ENCODE results near the gene IL17REL. TPM values are rescaled to one million over a fixed set of nuclear protein-coding genes. Genes with fewer than 3 reads are reported as not detected.

IL17REL gene
- not detected in 2 replicates for total RNA-seq

GRCh38 chr22:50012211-50013181, at the start of gene IL17REL:
Gene IL17REL (minus strand): TSS chr22:50012765. CDS start chr22:50012646, 119 bp downstream.
- DNase-seq (ENCODE audit: extremely low read depth, low read depth, low spot score) = no peak

DNA sequence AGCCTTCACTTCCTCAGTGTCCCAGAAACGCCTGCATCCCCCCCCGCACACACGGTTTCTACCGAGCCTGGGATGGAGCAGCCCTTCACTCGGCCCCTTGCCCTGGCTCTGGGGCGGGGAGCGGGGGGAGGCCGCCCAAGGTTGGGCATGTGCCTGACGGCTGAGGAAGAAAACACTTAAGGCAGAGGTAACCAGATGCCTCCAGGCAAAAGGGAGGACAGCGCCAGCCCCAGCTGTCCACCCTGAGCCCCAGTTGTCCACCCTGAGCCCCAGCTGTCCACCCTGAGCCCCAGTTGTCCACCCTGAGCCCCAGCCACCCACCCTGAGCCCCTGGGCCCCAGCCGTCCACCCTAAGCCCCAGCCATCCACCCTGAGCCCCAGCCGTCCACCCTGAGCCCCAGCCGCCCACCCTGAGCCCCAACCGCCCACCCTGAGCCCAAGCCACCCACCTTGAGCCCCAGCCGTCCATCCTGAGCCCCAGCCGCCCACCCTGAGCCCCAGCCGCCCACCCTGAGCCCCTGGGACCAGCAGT, 49.3 kb upstream of the IL17REL start:
- DNase-seq (ENCODE audit: extremely low read depth, low read depth, low spot score) = no peak

DNA sequence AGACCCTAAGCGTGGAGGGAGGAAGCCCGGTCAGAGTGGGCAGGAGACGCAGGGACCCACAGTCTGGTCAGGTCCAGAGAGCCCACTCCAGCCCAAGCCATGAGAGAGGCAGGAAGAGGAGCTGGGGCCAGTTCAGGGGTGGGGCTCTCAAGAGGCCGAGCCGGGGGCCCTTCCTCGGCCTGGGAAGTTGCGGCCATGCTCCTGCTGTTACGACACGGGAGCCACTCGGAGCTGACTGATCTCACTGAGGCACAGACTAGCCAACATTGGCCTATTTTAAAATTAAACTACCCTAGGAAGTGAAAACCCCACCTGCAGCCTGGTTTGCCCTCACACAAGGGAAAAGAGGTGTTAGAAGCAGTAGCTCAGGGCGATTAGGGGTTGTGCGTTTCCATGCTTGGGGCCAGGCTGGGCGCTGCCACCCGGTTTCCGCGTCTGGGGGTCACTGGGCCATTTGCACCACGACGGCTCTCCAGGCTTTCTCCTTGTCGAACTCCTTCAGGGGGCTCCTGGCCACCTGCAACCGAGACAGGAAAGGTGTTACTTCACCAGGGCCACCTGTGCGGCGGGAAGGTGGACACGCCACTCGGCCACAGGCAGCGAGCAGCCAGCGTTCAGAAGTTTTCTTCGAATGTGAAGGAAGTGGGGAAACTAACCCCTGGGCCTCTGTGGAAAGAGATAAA, 48.7 kb upstream of the IL17REL start:
- no peak for DNase-seq (ENCODE audit: extremely low read depth, low read depth, low spot score)

DNA sequence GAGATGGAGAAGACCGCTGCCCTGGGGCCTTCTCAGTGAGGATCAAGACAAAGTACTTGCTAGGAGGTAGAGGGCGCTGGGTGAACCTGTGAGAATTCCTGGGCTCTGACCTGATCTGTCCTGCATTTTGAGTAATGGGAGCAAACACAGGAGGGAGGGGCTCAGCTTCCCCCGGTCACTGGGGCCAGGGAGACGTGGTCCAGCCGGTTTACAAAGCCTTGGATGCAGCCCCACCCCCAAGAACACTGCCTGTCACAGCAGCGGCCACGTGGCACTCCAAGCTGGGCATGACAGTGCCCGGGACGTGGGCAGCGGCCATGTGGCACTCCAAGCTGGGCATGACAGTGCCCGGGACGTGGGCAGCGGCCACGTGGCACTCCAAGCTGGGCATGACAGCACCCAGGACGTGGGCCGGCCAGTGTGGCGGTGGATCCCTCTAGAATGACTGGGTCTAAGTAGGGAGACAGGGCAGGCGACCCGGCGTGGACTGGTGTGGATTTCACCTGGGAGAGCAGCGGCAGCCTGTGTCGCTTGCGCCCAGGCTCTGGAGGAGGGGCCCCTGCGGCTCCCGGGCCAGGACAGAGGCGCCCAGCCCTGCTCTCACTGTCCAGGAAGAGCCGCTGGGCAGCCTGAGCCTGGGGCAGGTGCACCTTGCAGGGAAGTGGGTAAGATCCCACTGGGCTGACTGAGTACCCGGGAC, 48.0 kb upstream of the IL17REL start:
- DNase-seq (ENCODE audit: extremely low read depth, low read depth, low spot score) = no peak

GRCh38 chr22:50059881-50060262, 47.3 kb upstream of the IL17REL start:
- DNase-seq (ENCODE audit: extremely low read depth, low read depth, low spot score) = no peak

DNA sequence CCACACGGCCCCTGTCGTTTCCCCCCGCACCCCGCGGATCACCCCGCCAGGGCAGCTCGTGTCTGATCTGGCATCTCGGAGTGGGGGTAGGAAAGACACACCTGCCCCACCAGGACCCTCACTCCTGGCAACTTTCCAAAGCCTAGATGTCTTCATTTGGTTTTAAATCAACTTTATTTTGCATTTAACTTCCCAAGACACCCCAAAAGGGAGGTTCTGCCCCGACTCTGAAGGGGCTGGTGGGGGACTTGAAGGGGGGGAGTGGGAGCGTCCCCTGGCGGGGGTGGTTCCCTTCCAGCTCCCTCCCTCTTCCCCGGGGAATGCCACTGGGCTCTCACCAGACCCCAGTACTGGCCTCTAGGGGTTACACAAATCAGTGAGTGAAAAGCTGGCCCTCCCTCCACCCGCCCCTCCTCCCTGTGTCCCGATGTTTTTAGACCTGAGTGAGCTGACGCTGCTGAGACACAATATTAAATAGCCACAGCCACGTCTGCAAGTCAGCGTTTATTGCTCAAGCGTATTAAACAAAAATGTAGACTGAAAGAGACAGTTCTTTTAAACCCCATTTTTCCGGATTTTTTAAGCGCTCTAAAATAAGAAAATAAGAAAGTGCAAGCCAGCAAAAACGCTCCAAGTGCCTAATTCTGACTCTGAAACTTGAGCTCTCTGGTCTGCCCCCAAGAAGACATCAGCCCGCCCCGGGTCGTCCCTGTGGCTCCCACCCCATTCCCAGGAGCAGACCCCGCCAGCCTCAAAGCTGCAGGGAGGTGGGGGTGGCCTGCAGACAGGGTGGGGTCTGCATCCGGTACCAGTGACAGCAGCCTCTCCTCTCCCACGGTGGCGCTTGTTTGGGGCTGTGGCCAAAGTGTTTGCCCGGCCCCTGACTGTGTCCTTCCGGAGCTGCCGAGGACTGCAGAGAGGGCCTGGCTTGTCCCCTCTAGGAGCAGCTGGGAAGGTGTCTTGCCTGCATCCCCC, 46.6 kb upstream of the IL17REL start:
- DNase-seq (ENCODE audit: extremely low read depth, low read depth, low spot score) = no peak

DNA sequence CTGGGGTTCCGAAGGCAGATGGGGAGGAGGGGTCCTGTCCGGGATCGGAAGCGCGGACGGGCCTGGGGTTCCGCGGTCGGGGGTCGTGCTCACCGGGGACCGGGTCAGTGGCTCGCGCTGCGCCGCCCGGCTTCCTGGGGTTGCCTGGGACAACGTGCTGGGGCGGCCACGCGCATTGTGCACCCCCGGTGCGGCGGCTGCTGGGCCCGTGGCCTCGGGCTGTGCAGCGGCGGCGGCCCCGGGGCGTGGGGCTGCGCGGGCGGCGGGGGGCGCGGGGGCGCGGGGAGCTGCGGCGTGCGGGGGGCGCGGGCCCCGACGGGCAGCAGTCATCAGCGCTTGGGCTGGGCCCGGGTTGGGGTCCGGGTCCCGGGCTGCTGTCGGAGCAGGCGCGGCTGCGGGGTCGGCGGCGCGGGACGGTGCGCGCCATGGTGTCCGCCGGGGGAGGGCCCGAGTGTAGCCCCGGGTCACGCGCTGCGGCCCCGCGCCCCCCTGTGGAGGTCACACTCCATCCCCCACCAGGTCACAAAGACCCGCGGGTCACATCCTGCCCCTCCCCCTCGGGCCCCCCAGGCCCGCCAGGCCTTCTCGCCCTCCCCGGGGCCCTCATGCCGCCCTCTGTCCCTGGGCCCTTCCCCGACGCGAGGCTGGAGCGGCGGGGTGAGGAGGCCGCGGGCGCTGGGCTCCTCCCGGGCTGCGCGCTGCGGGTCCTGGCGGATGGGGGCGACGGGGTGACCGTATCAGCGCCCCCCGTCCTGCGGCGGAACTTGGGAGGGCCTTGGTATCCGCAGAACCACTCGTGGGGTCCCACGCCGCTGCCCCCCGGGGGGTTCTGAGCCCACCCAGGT, 45.7 kb upstream of the IL17REL start, which contains the start of gene TTLL8:
Gene TTLL8, minus strand, starts transcription at position 238 of the 845 bp plus-strand sequence.
- DNase-seq (ENCODE audit: extremely low read depth, low read depth, low spot score) = no peak

DNA sequence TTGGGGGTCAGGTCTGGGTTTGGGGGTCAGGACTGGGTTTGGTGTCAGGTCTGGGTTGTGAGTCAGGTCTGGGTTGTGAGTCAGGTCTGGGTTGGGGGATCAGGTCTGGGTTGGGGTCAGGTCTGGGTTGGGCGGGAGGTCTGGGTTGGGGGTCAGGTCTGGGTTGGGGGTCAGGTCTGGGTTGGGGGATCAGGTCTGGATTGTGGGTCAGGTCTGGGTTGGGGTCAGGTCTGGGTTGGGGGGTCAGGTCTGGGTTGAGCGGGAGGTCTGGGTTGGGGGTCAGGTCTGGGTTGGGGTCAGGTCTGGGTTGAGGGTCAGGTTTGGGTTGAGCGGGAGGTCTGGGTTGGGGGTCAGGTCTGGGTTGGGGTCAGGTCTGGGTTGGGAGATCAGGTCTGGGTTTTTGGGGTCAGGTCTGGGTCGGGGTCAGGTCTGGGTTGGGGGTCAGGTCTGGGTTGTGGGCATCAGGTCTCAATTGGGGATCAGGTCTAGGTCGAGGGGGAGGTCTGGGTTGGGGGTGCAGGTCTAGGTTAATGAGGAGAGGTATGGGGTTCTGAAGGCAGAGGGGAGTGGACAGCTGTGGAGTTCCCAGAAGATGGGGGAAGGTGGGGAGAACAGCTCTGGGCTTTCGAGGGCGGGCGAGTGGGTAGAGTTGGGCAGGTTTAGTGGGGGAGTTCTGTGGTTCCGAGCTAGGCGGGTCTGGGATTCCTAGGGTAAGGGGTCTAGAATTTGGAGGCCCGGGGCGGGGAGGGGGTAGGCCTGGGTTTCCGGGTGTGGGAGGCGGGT, 44.9 kb upstream of the IL17REL start:
- no peak for DNase-seq (ENCODE audit: extremely low read depth, low read depth, low spot score)

DNA sequence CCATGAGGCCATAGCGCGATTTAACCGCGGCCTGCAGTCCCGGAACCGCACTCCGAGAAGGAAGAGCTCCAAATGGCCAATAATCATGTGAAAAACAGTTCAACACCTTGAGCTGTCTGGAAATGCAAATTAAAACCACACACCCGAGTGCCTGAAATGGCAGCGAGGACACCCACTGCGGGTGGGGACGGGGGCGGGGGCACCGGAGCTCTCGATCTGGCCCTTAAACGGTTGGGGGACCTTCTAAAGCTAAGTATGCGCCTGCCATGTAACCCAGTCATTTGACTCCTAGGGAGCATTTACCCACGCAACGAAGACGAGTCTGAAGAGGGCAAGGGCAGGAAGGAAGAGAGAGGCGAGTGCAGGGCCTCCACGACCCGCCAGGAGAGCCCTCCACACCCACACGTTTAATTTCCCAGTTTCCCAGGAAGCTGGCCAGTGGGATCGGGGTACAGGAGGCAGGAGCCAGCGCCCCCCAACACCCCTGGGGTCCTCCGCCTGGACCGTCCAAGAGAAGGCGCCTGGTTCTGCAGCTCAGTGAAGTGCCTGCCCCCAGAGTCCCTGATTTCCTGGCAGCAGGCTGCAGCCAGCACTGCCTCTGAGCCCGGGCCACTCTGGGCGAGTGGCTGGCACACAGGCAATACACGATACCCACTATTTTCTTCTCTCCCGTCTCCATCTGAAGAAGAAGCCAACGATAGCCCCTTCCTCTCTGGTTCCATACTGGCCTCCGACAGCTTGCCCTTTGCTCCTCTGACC, 43.8 kb upstream of the IL17REL start:
- no peak for DNase-seq (ENCODE audit: extremely low read depth, low read depth, low spot score)

- no peak for DNase-seq (ENCODE audit: extremely low read depth, low read depth, low spot score)
Measured at GRCh38 chr22:50053861-50054260, 41.3 kb upstream of the IL17REL start.

- no peak for DNase-seq (ENCODE audit: extremely low read depth, low read depth, low spot score)
Measured at GRCh38 chr22:50051930-50052329, 39.4 kb upstream of the IL17REL start.

DNA sequence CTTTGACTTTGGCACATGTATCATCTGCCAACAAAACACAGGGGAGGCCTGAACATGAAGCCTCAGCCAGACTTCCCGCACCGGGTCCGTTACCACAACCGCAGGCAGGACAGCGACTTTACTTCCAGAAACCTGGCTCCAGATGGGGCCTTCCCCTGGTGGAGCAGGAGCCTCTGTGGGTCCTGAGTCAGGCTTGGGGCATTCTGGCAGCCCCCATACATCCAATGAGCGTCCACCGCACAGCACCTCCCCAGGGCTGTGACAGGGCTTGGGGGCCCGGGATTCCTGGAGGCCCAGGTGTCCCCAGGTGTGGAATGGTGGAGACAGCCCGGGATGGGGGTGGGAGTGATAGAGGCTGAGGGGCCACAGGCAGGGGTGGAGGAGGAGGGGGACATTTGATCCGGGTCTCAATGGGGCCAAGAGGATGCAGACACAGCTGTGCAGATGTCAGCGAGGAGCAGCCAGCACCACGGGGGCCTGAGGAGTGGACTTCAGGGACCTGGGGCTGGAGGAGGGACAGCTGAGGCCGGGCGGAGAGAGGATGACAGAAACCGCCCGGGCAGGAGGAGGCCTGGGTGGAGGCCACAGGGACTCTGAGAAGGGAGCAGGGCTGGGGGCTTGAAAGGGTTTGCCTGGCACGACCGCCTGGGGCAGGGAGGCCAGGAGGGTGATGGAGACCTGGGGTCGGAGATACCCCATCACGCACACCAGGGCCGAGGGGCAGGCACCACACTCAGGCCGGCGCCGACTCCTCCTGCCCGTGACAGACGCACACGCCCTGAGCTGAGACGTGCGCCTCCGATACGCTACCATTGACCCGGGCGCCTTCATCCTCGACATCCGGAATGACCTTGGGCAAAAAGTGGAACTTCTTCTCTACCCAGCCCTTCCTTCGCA, 37.0 kb upstream of the IL17REL start:
- no peak for DNase-seq (ENCODE audit: extremely low read depth, low read depth, low spot score)

DNA sequence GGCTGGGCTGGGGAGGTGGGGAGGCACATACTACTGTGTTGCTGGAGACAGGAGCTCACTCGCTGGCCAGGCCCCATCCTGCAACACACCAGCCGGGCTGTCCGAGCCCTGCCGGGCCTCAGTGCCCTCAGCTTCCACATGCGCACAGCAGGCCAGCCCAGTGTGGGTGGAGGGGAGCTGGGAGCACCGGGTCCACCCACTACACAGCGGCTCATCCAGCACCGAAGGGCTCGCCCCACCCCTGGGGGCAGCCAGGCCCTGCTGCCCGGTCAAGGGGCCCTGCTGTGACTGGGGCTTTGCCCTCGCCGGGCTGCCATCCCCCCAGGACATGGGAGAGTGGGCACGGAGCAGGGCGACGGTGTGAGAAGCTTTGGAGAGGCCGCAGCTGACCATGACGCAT, 36.3 kb upstream of the IL17REL start:
- DNase-seq (ENCODE audit: extremely low read depth, low read depth, low spot score) = no peak

DNA sequence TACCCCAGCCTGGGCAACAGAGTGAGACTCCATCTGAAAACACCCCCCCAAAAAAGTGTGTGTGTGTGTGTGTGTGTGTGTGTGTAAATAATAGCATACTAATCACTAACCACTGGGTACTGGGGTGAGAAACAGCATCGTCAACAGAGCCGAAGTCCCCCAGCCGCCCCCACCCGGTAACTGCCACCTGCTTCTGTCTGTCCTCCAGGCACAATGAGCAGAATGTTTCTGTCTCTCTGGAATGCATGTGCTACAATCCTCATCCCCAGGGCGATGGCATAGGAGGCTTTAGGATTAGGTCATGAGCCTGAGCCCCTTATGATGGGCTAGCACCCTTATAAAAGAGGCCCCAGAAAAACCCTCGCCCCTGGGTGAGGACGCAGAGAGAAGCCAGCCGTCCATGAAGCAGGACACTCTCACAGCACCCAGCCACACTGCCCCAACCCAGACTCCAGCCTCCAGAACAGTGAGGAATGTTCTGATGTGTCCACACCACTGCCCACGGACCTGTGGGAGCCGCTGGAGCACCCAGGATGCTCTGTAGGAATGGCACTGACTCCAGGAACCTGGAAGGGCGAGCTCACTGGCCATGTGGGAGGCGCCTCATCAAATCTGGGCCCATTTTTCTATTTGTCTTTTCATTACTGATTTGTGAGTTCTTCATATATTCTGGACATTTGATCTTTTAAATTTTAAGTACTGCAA, 35.6 kb upstream of the IL17REL start:
- no peak for DNase-seq (ENCODE audit: extremely low read depth, low read depth, low spot score)

DNA sequence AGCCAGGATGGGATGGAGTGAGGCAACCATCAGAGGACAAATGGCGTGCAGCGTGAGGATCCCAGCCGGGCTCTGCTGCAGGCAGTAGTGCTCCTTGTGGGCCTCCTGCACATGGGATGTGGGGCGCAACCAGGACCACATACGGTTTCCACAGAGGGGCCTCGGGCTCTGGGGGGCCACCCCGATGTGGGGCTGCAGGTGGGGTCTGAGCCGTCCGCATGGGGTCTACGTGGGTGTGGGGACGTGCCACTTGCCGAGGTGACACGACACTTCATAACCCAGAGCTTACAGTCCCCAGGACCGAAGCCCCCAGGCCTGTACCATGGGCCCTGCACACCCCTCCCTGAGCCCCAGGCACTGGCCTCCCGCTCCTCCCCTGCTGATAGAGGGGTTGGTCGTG, 34.8 kb upstream of the IL17REL start:
- DNase-seq (ENCODE audit: extremely low read depth, low read depth, low spot score) = no peak

Measured in glomerular endothelial cell (primary cell).